Testis (tissue), 3 donors: ENCODE results near the gene PAQR8. TPM values are rescaled to one million over a fixed set of nuclear protein-coding genes. Genes with fewer than 3 reads are reported as not detected.
"Not testable (repeated sequence)": the region's sequence is repeated elsewhere in the genome, so short reads cannot be mapped to it uniquely, and the experiment has no call there.

Experiments
- DNase-seq: peaks from one replicate; pipeline ENCODE4 v3.0.0-alpha.2; 2019
- H3K27ac ChIP-seq, 2 donors: fragments of 200-600 bp; sonication (generic); one replicate each; pipeline ENCODE4 v1.5.1; 2019
- H3K27me3 ChIP-seq: fragments of 200-600 bp; sonication (generic); one replicate; pipeline ENCODE4 v1.5.1; 2019
- H3K36me3 ChIP-seq: fragments of 200-600 bp; sonication (generic); one replicate; pipeline ENCODE4 v1.5.1; 2017; ENCODE audit warnings: low read depth; ENCODE audit errors: missing control alignments
- H3K4me1 ChIP-seq: fragments of 200-600 bp; sonication (generic); one replicate; pipeline ENCODE4 v1.5.1; 2019
- H3K4me3 ChIP-seq, 2 donors: fragments of 200-600 bp; sonication (generic); one replicate each; pipeline ENCODE4 v1.5.1; 2017 to 2019
- H3K9me3 ChIP-seq: fragments of 200-600 bp; sonication (generic); one replicate; pipeline ENCODE4 v1.5.1; 2017
- POLR2A ChIP-seq: fragments of 450-650 bp; IDR thresholded peaks from one replicate; pipeline ENCODE4 v1.6.1; 2017; ENCODE audit warnings: antibody characterized with exemption, mild to moderate bottlenecking, moderate library complexity
- WGBS, 2 donors: methylation state at CpG; one replicate each; pipeline ENCODE4 v1.1.5; 2018; 5-methylcytosine and 5-hydroxymethylcytosine counted together
- intact Hi-C: fragments of 100-400 bp; cut with DNase I; formaldehyde crosslinking; loops from one replicate; pipeline ENCODE4 v1.15.1; 2023; ENCODE audit warnings: low total_unique reads
- polyA plus RNA-seq: library from polyadenylated mRNA; stranded (reverse); fragments of 350-450 nt; fragmentation: Illumina TruSeq; extraction: RNeasy Lipid Tissue Mini Kit (QIAGEN cat#74804); gene quantifications from one replicate; pipeline ENCODE4 v1.2.3, GENCODE V29; 2014; ENCODE audit warnings: low read depth, low replicate concordance; ENCODE audit not compliant: insufficient read depth
- total RNA-seq, 2 donors: library from RNA; depleted of rRNA; stranded (reverse); fragments of >200 nt; gene quantifications; one replicate each; pipeline ENCODE4 v1.2.3, GENCODE V29; 2016
- TF ChIP-seq, protein P1 (sequence below), 3 experiments: fragments of 450-650 bp in 2 of 3; fragments of 200-600 bp in 1 of 3; sonication (generic) in 1 of 3; IDR thresholded peaks; one replicate each; pipeline ENCODE4 v1.5.1; 2016 to 2019; ENCODE audit warnings: antibody characterized with exemption in 3 of 3, mild to moderate bottlenecking in 2 of 3, moderate library complexity in 1 of 3

Gene PAQR8
- total and polyA plus RNA-seq, 3 donors from 2014 or later: 8.3 to 11.0 (median 9.0) TPM

DNA sequence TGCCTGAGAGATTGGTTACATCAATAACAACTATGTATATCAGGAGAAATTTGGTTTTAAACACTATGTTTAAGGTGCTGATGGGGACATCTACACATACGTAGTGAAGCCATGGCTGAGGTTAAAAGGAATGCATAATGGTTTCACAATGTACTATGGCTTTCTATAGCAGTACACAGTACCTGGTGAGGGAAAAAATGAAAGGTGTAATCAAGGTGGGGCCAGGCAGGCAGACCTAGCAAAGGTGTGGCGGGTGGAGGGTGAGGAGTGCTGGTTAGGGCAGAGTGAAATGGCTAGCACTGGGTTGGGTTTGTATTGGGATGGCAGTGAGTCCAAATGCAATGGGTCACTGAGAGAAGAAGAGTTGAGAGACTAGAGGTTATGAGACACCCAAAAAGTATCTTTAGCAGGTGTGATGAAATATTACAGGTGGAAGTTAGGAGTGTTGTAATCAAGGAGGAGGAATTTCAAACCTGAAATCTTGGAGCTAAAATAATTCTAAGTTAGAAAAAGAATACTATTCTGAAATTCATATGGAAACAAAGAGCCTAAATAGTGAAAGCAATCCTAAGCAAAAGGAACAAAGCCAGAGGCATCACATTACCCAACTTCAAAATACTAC lies 22.3 kb downstream of the PAQR8 start:
- no peak for DNase-seq
- H3K4me3 ChIP-seq: no peak overlapping the region
- no peaks in the 10 kb centered on the region for H3K9me3 ChIP-seq
- no peaks in the 10 kb centered on the region for H3K4me1 ChIP-seq
- H3K27ac ChIP-seq: no peak overlapping the region
- H3K27me3 ChIP-seq: no peaks in the 10 kb centered on the region
- 93 to 94% methylated on average over 2 of the region's 2 CpGs for whole genome bisulfite sequencing, 2 donors
- TF ChIP-seq, protein P1, sequence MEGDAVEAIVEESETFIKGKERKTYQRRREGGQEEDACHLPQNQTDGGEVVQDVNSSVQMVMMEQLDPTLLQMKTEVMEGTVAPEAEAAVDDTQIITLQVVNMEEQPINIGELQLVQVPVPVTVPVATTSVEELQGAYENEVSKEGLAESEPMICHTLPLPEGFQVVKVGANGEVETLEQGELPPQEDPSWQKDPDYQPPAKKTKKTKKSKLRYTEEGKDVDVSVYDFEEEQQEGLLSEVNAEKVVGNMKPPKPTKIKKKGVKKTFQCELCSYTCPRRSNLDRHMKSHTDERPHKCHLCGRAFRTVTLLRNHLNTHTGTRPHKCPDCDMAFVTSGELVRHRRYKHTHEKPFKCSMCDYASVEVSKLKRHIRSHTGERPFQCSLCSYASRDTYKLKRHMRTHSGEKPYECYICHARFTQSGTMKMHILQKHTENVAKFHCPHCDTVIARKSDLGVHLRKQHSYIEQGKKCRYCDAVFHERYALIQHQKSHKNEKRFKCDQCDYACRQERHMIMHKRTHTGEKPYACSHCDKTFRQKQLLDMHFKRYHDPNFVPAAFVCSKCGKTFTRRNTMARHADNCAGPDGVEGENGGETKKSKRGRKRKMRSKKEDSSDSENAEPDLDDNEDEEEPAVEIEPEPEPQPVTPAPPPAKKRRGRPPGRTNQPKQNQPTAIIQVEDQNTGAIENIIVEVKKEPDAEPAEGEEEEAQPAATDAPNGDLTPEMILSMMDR (IDR thresholded peaks at IDR 0.05): no peak
- TF ChIP-seq POLR2A: no peak
- H3K36me3 ChIP-seq: no peaks in the 10 kb centered on the region
- intact Hi-C loops: no loop called here

DNA sequence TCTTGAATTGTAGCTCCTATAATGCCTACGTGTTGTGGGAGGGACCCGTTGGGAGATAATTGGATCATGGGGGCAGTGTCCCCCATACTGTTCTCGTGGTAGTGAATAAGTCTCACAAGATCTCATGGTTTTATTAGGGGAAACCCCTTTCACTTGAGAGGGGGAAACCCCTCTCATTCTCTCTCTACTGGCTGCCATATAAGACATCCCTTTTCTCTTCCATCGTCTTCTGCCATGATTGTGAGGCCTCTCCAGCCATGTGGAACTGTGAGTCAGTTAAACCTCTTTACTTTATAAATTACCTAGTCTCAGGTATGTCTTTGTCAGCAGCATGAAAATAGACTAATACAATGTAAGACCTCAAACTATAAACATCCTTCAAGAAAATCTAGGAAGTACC lies 23.1 kb downstream of the PAQR8 start:
- Histone ChIP-seq H3K27ac (no peak overlapping the region), H3K36me3 (no peaks in the 10 kb centered on the region), H3K9me3 (no peaks in the 10 kb centered on the region), H3K27me3 (no peaks in the 10 kb centered on the region), H3K4me3 (no peak overlapping the region), H3K4me1 (peaks cover 4% of the 10 kb centered on the region)
- intact Hi-C loops: no loop called here
- WGBS, 2 donors: 90 to 94% methylated on average over 4 of the region's 4 CpGs
- TF ChIP-seq, protein P1 (IDR thresholded peaks at IDR 0.05): no peak
- no peak for TF ChIP-seq POLR2A
- no peak for DNase-seq

DNA sequence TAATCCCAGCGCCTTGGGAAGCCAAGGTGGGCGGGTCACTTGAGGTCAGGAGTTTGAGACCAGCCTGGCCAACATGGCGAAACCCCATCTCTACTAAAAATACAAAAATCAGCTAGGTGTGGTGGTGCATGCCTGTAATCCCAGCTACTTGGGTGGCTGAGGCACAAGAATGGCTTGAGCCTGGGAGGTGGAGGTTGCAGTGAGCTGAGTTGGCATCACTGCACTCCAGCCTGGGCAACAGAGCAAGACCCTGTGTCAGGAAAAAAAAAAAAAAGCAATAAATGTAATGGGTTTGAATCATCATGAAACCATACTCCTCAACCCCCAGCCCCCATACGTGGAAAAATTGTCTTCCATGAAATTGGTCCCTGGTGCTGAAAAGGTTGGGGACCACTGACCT lies 26.2 kb downstream of the PAQR8 start:
- H3K4me1 ChIP-seq: peaks cover 10% of the 10 kb centered on the region
- H3K9me3 ChIP-seq, H3K36me3 ChIP-seq, H3K27ac ChIP-seq, DNase-seq, intact Hi-C loops, H3K4me3 ChIP-seq, H3K27me3 ChIP-seq: not testable (repeated sequence)
- 75% methylated on average over 4 of the region's 4 CpGs for WGBS, 2 donors

DNA sequence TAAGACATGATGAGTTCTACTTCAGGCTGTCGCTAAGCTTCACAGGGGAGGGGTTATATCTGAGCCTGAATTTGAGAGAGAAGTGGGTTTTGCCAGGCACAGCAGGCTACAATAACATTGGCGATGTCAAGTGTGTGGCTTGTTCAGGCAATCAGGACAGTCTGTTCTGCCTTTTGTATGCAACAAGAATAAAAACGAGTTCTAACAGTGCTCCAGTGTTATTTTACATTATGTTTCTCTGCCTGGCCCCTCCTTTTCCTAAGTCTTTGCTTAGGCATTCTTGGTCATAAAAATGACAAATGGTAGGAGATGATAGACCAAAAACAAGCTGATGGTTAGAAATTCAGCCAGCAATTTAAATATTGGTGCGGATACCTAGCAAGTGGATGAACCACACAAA lies 26.8 kb downstream of the PAQR8 start:
- Histone ChIP-seq H3K9me3 (no peaks in the 10 kb centered on the region), H3K27ac (no peak overlapping the region), H3K27me3 (no peaks in the 10 kb centered on the region), H3K4me1 (peaks cover 10% of the 10 kb centered on the region), H3K4me3 (no peak overlapping the region), H3K36me3 (no peaks in the 10 kb centered on the region)
- 65 to 67% methylated on average over 4 of the region's 4 CpGs for WGBS, 2 donors
- TF ChIP-seq POLR2A: no peak
- TF ChIP-seq, protein P1 (IDR thresholded peaks at IDR 0.05): no peak
- intact Hi-C loops: no loop called here
- no peak for DNase-seq

DNA sequence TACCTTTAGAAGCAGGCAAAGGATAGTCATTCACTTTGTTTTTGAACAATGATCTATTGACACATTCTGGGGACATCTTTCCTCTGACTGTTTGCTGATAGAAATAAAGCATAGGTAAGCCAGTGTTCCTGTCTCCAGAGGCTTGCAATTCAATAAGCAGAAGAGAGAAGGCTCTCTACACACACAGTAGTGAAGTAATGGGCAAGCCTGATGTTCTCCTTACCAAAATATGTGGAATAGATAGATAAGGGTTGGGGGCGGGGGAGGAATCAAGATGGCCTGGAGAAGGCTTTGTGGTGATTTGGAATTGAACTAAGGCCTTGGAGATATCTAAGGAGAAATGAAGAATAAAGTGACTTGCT lies 27.3 kb downstream of the PAQR8 start:
- TF ChIP-seq, protein P1 (IDR thresholded peaks at IDR 0.05): no peak
- no peak for TF ChIP-seq POLR2A
- H3K36me3 ChIP-seq: no peaks in the 10 kb centered on the region
- H3K27me3 ChIP-seq: no peaks in the 10 kb centered on the region
- H3K27ac ChIP-seq: no peak overlapping the region
- peaks cover 10% of the 10 kb centered on the region for H3K4me1 ChIP-seq
- H3K4me3 ChIP-seq: no peak overlapping the region
- 88 to 89% methylated on average over 1 of the region's 1 CpG for WGBS, 2 donors
- intact Hi-C loops: no loop called here
- no peak for DNase-seq
- H3K9me3 ChIP-seq: no peaks in the 10 kb centered on the region
